Amniotic stem cell (primary cell): ENCODE data around the gene KRI1.
"Not testable (repeated sequence)": the region's sequence is repeated elsewhere in the genome, so short reads cannot be mapped to it uniquely, and the experiment has no call there.

Experiments
- DNase-seq: peaks from one replicate; lab custom pipeline; 2025; lab: John Stamatoyannopoulos, UW

Gene KRI1

DNA sequence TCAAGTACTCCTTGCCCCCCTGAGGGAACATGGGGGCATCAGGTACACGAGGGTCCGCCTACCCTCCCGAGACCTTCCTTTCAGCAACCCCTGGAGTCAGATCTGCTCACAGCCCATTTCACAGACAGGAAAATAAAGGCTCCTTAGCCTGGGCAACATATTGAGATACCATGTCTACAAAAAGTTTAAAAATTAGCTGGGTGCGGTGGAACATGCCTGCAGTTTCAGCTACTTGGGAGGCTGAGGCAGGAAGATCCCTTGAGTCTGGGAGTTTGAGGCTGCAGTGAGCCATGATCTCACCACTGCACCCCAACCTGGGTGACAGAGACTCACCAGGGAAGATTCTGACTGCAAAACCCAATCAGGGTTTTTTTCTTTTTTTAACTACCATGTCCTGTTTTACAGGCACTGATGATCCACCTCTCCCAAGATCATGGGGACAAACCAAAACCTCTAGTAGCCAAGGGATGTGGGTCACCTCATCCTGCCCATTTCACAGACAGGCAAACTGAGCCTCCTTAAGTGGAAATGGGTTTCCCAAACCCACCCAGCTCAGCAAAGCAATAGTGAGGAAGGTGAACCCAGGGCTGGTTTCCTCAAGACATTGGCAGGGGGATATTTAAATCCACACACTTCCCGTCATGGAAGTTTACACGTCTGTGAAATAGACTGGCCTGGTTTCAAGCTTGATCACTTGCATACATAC is 9.4 kb upstream of the KRI1 start:
- no peak for DNase-seq

DNA sequence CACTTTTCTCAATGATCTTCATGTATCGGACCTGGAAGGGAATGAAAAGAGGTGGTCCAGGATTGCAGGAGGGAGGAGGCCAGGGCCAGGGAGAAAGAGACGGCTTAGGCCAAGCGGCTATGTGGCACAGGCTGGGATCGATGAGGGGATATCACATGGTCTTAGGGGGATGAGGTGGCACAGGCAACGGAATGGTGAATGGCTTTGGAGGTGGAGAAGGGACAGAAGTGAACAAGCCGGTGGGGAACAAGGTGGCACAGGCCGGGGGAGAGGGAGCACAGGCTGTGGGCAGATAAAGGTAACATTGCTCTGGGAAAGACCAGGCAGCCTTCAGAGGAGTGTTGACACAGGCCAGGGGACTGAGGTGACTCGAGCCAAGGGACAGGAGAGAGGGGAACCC is 8.7 kb upstream of the KRI1 start:
- DNase-seq = no peak

DNA sequence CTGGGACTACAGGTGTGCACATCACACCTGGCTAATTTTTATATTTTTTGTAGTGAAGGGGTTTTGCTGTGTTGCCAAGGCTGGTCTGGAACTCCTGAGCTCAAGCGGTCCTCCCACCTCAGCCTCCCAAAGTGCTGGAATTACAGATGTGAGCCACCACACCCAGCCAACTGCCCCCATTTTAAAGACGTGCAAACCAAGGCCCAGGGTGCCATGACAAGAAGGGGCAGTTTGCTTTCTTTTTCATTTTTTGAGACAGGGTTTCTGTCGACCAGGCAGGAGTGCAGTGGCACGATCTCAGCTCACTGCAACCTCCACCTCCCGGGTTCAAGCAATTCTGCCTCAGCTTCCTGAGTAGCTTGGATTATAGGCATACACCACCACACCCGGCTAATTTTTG is 8.0 kb upstream of the KRI1 start:
- DNase-seq = not testable (repeated sequence)

DNA sequence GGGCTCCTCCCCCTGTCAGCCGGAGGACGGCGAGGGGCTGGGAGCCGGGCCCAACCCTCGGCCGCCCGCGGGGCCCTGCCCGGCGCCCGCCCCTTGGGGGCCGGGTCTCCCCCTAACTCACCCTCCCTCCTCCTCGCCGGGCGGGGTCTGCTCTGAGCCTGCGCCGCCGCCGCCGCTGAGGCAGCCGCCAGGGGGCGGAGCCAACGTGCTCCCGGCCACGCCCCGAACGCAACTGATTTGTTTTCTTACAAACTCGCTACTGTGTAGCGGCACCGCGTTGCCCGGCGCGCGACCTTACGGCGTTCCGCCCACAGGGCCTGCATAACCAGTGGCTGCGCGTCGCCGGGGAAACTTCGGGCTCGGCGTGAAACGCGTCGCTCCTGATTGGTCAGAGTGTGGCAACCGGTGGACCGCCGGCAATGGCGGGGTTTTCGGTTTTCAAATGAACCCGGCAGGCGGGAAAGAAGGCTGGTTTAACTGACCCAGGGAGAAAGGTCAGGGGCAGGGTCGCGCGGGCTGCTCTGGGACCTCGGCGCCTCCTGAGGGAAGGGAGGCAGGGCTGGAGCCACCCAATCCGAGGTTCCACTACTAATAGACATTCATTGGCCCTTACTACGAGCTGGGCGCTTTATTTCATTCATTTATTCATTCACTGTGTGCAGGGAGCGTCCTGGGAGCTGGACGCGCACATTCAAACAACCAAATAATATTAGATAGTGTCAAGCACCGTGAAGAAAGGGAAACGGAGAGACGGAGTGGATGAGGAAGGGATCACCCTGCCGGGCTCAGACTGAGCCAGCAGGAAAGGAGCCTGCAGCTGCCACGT is 3.2 kb upstream of the KRI1 start, which contains the start of gene CDKN2D:
CDKN2D (minus strand) TSS at position 154 of the 826 bp plus-strand sequence. CDS start 326 bp downstream, outside the sequence.
- DNase-seq = peak; percentile 99

DNA sequence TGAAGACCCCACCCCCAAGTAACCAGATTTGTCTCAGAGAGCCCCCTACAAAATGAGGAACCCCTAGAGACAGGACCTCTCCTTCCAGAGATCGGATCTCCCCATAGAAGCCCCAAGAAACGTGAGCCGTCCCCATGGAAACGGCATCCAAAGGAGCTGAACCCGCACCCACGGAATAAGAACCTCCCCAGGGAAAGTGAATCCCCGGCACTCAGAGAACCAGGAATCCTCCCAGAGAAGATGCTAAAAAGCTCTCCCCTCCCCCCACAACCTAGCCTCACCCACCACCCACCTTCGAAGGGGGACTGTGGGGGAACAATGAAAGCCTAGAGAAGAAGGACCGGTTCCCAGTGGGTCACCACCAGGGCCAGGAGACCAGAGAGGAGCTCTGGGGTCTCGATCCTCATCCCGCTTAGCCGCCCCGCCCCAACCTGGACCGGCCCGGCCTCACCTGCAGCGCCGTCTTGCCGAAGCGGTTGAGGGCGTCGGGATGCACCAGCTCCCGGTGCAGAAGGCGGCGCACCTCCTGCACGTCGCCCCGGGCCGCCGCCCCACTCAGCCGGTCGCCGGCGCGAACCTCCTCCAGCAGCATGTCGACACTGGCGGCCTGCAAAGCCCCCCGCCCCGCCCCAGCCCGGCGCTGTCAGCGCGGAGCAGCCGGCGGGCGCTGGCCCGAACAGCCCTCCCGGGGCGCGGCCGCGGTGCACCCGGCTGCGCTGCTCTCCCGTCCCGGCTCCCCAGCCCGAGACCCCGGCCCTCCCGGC is 2.4 kb upstream of the KRI1 start:
- DNase-seq = no peak

DNA sequence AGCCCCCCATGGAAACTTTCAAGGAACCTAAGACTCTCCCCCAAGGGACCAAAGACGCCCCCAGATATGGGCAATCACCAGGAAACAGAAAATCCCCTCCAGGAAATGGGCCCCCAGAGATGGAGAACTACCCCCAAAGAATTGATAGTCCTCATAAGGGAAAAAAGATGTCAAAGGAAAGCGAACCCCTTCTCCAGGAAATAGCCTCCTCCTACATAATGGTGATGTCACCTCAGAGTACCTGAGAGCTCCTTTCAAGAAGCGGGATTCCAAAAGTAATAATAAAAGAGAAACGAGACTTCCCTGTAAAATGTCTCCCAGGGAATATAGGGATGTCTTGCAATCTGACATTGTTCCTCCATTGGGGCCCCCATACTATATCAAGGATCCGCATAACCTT is 1.8 kb upstream of the KRI1 start:
- no peak for DNase-seq

DNA sequence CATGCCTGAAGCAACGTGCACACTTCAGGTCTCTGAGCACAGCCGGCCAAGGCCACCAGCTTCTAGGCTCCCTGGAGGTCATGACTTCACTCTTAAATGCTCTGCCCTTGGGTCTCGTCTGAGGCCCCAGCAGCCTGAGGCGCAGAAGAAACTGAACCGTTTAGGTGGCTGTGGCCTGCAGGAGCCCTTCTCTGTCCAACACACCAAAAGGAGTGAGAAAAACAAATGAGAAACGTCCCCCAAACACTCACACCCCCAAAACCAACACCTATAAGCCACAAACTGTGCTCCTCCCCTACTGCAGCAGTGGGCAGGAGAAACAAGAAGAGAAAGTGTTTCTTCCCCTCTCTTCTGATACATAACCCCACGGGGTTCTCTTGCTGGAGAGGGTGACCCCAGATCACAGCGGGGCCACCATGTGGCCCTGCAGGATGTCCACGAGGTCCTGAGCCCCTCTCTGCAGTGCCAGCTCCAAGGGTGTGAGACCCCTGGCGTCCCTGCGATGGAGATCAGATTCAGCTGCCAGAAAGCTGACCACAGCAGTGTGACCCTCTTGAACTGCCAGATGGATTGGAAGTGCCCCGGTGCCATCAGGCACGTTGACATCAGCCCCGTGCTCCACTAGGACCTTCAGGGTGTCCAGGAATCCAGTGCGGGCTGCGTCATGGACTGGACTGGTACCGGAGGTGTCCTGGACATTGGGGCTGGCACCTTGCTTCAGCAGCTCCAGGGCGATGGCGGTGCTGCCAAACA is 1.0 kb upstream of the KRI1 start:
- no peak for DNase-seq

DNA sequence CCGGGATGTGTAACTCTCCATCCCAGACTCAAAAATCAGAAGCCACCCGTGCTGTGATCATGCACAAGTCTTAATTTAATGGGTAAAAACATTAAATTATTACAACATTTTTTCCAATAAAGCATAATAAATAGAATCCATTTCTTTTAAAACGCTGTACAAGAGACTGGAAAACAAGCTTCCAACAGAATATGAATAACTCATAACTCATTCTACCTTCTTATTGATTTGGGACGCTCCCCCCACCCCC is 523 bp upstream of the KRI1 start:
- DNase-seq = no peak

DNA sequence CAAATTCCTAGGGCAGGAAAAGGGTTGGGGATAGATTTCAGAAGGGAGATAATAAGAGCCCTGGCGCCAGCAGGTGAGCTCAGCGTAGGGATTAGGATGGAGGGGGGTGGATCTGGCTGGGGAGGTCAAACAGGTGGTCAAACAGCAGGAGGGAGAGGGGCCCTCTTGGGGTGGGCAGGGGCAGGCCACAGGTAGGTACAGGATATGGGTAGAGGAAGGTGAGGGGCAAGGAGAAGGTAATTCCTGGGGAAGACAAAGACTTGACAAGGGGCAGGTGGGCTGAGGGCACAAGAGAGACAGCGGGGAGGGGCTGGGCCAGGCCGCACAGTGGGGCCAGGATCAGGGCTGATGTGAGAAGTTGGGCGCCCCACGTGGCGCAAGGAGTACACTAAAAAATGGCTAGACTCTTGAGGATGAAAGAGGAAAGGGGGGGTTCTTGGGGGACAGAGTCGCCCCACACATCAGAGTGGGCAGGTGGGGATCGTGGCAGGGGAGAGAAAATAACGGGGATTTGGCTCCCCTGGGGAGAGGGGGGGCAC is 713 bp downstream of the KRI1 start:
- DNase-seq = no peak

DNA sequence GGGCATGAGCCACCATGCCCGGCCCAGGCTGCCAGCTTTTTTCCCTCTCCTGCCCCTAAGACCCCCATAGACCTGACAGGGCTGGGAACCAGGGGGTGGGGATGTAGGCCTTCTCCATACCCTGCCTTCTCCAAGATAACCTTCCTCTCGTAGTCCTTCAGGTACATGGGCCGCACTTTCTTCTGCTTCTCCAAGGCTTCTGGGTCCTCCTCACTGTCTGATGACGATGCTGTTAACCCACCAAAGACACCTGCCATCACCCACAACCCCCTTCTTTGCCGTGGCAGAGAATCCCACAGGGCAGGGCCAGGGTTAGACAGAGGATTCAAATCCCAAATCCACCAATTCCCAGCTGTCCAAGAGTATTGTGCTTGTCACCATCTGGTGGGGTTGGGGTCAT is 3.2 kb downstream of the KRI1 start:
- no peak for DNase-seq

DNA sequence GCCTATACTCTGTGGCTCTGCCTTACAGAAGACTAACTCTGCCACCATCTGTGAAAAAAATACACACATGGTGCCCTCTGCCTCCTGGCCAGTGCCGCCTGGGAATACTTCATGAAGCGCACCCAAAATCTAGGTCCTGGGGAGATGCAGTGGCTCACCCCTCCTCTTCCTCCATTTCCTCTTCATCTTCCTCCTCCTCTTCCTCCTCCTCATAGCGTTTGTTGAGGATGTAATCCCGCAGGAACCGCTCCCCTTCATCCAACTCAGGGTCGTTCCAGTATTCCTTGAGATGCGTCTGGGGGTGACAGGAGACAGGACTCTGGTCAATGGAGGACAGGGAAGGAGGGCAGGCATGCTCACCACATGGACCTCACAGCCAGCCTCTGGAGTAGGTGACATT is 5.7 kb downstream of the KRI1 start:
- DNase-seq = no peak

DNA sequence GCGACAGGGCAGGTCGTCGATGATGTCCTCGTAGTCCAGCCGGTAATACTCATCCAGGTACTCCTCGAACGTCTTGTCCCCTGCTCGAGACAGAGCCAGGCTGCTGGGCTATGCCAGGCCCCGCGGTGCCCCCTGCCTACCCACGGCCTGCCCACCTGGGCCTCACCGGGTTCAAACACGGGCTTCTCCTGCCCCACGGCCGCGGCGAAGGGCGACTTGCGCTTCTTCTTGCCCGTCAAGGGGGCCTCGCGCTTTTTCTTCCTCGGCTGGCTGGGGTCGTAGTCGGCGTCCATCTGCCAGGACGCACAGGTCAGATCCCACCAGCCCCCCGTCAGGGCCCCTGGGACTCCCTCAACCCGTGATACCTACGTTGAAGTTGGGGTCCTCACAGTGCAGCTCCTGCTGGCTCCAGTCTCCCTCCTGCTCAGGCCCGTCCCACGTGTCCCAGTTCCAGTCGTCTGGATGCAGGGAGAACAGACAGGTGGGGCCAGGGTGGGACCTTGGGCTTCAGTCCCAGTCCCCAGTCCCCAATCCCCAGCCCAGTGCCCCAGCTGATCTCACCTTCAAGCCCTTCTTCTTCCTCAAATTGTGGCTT is 8.1 kb downstream of the KRI1 start:
- DNase-seq = no peak

DNA sequence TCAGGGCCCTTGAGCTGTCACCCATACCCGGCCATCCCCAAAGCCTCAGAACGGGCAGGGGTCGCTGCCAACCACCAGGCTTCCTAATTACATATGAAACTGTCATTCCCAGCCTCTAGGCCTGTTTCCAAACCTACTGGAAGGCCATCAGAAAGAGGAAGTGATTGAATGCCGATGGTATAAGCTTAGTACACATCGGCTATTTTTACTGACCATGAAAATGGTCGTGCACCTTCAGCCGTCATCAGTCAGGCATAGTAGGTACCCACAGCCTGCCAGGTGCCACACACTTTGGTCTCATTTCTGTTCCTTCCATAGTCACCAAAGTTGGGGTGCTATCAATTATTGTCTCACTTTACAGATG is 10.2 kb downstream of the KRI1 start:
- DNase-seq = no peak

DNA sequence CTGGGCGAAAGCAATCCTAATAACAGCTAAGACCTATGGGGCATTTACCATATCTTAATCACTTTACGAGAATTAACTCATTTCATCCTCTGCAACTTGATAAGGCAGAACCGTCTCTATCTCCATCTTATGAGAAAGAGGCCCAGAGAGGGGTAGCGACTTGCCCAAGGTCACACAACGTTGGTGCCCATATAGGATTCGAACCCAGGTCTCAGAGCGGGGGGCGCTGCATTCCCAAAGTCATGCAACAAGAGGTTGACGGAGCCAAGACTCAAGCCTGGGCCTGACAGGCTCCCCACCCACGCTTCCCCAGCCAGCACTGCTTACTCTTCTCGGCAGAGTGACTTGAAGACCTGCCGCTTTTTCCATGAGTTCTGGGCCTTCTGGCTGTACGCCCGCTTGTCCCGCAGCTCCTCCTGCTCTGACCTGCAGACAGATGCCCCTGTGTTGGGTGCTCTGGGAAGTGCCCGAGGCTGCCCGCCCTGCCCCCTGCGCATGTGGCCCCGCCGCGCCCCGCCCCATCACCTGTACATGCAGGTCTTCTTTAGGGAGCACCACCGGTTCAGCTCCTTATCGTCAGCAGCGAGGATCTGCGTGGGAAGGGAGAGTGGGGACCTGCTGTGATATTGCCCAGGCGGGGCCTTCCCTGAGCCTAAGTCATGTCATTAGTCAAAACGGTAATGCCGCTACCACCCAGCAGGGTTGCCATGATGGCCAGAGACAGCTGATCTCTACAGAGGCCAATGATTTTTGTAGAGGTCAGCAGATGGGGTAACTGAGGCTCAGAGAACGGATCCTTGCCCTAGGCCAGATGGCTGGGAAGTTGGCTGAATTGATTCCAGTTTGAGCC is 10.8 kb downstream of the KRI1 start:
- DNase-seq = no peak

DNA sequence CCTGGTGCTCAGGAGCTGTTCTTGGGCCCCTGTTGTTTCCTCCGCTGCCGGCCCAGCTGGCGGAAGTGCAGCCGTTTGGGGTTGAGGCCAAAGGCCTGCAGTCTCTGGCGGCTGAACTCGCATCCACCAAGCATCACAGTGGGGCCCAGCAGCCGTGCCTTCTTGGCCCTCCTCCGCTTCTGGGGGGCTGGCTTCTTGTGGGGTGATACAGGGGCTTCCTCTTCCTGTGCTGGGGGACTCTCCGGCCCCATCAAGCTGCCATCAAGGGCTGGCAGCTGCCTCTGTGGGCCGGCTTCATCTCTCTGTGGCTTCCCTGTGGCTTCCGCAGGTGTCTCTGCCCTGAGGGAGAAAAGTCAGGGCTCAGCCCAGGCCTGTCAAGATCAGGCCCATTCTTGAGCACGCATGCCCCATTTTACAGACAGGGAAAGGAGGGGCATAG is 11.8 kb downstream of the KRI1 start:
- no peak for DNase-seq

DNA sequence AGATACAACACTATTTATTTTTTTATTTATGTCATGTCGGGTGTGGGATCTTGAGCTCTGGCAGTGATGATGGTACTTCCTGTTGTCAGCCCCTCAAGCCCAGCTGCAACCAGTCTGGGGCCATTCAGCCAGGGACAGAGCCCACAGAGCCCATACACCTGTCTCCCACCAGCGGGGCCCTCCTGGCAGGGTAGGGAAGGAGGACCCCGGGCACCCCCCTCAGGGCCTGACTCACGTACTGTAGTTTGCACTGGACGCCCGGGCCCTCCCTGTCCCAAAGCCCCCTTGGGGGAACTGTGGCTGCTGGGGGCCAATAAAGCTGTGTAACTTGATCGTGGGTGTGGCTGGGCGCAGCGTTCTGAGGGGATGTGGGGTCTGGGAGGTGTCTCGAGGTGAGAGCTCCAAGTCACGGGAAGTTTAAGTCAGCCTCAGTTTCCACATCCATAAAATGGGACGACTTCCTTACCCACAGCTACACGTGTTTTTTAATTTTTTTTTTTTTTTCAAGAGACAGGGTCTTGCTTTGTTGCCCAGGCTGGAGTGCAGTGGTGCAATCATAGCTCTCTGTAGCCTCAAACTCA is 12.6 kb downstream of the KRI1 start:
- DNase-seq = no peak

DNA sequence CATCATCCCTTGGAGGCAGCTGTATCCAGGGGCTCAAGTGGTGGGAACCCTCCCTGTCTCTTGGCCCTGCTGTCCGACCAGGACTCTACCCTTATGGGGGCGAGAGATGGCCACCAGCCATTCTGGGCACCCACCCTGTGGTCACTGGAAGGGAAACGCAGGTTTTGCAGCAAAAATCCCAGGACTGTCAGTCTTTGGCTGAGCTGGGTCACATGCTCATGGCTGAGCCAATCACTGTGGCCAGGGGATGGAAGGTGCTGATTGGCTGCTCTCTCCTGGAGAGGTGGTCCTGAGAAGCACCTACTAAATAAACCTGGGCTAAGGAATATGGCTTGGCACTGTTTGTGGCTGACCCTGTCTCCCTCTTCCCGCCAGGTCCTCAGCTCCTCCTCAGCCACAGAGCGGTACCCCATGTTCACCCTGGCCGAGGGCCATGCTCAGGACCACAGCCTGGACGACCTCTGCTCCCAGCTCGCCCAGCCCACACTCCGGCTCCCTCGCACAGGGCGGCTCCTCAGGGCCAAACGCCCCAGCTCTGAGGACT is 13.2 kb downstream of the KRI1 start:
- no peak for DNase-seq

DNA sequence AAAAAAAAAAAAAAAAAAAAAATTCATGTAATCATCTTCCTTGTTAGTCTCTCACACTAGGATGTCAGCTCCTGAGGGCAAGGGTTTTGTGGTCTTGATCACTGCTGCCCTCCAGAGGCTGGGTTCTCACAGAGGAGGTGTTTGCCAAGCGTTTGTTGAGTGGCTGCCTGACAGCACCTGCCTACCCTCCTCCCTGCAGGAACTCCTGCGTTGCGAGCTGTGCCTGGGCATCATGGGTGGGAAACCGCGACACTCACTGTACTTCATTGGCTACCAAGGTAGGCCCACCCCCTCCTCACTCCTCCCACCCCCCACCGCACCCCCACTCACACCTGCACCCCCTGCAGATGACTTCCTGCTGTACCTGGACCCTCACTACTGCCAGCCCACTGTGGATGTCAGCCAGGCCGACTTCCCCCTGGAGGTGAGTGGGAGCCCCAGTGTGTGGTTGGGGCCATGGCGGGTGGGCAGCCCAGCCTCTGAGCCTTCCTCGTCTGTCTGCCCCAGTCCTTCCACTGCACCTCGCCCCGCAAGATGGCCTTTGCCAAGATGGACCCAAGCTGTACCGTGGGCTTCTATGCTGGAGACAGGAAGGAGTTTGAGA is 14.0 kb downstream of the KRI1 start:
- no peak for DNase-seq

DNA sequence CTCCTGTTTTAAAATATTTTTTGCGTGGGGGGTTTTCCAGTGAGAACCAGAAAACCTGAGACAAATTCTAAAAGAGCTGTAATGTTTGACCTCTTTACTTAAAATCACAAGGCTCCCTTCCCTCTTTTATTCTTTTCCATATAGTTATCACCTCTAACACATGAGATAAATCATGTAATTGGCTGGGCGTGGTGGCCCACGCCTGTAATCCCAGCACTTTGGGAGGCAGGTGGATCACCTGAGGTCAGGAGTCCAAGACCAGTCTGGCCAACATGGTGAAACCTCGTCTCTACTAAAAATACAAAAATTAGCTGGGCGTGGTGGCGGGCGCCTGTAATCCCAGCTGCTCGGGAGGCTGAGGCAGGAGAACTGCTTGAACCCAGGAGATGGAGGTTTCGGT is 14.8 kb downstream of the KRI1 start:
- not testable (repeated sequence) for DNase-seq

DNA sequence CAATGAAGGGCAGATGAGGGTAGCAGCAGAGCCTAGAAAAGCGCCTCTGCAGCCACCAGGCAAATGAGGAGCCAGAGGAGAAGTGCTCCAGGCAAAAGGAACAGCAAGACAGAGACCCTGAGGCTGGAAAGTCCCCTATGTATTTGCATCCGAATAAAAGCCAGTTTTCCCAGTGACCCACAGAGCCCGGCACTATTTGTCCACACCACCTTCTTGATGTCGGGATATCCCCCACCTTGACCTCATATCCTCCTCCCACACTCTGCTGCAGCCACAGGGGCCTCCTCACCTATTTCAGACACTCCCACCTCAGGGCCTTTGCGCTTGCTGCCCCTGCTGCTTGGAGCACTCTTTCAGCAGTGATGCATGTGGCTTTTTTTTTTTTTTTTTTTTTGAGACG is 15.5 kb downstream of the KRI1 start:
- no peak for DNase-seq
